Caco-2 (cell line): Measurements from ENCODE around the gene GRIN2D. TPM values are rescaled to one million over a fixed set of nuclear protein-coding genes. Genes with fewer than 3 reads are reported as not detected.

Experiments used
- BruUV-seq: library from RNA; stranded (reverse); fragments of 400-500 nt; replicated peaks from 2 replicates; lab custom pipeline; 2021; lab: Mats Ljungman, UMichigan
- CTCF ChIA-PET: fragments of 300-600 bp; sonication (Branson Sonifier 250); formaldehyde crosslinking; loops from one replicate; lab custom pipeline; 2022; ENCODE audit warnings: antibody characterized with exemption; lab: Charles Lee
- POLR2A ChIA-PET: fragments of 300-600 bp; sonication (Branson Sonifier 250); formaldehyde crosslinking; loops from one replicate; lab custom pipeline; 2022; ENCODE audit warnings: antibody characterized with exemption; lab: Charles Lee
- DNase-seq, 2 experiments: peaks; one replicate each; pipeline versions ENCODE4 v3.0.0 to v3.0.0-alpha.2; 2020 to 2022
- H3K27me3 ChIP-seq: replicated peaks from 2 replicates; pipeline ENCODE4 v1.6.0; 2011; ENCODE audit warnings: low read length; ENCODE audit not compliant: control insufficient read depth, insufficient read depth
- H3K36me3 ChIP-seq: 2 replicates; pipeline ENCODE4 v1.5.1; 2011; ENCODE audit warnings: low read length; ENCODE audit not compliant: control insufficient read depth, insufficient read depth
- H3K4me1 ChIP-seq: fragments of 250-450 bp; sonication (Bioruptor Pico); 2 replicates; pipeline ENCODE4 v1.5.1; 2020; ENCODE audit warnings: mild to moderate bottlenecking
- H3K4me3 ChIP-seq: 2 replicates; pipeline ENCODE4 v1.5.1; 2011; ENCODE audit warnings: low read depth, mild to moderate bottlenecking, control low read depth, low read length
- H3K9me3 ChIP-seq: fragments of 250-450 bp; sonication (Bioruptor Pico); 2 replicates; pipeline ENCODE4 v1.5.1; 2020; ENCODE audit warnings: mild to moderate bottlenecking, moderate library complexity
- H3K27ac Mint-ChIP-seq: one replicate; pipeline ENCODE4 v1.8.0; 2022; ENCODE audit warnings: mixed read lengths; ENCODE audit not compliant: unreplicated experiment
- H3K27me3 Mint-ChIP-seq: one replicate; pipeline ENCODE4 v1.8.0; 2022; ENCODE audit warnings: mixed read lengths; ENCODE audit not compliant: insufficient read depth, unreplicated experiment
- H3K36me3 Mint-ChIP-seq: one replicate; pipeline ENCODE4 v1.8.0; 2022; ENCODE audit warnings: mild to moderate bottlenecking, mixed read lengths; ENCODE audit not compliant: insufficient read depth, unreplicated experiment
- H3K4me1 Mint-ChIP-seq: one replicate; pipeline ENCODE4 v1.8.0; 2022; ENCODE audit warnings: low read depth, mixed read lengths; ENCODE audit not compliant: unreplicated experiment
- H3K4me3 Mint-ChIP-seq: one replicate; pipeline ENCODE4 v1.8.0; 2022; ENCODE audit warnings: mild to moderate bottlenecking, moderate library complexity, mixed read lengths; ENCODE audit not compliant: unreplicated experiment
- H3K9me3 Mint-ChIP-seq: one replicate; pipeline ENCODE4 v1.8.0; 2022; ENCODE audit warnings: mixed read lengths; ENCODE audit not compliant: unreplicated experiment
- intact Hi-C: fragments of 100-400 bp; cut with micrococcal nuclease; formaldehyde crosslinking; loops from one replicate; pipeline ENCODE4 v1.10.0; 2022; ENCODE audit not compliant: unreplicated experiment
- total RNA-seq: library from RNA; stranded (reverse); gene quantifications from 2 replicates; pipeline ENCODE4 v1.2.3, GENCODE V29; 2022
- TF ChIP-seq, protein P1 (sequence below), 2 experiments: fragments of 200-600 bp in 1 of 2; IDR thresholded peaks; 1 replicate in 1 of 2; 2 replicates in 1 of 2; pipeline versions ENCODE4 v1.5.1 to v1.8.0; 2011 to 2022; ENCODE audit warnings: antibody characterized with exemption in 1 of 2, control low read depth in 1 of 2, inconsistent platforms in 1 of 2, low read depth in 1 of 2, low read length in 1 of 2, mild to moderate bottlenecking in 1 of 2, moderate library complexity in 1 of 2; ENCODE audit not compliant: insufficient read depth in 1 of 2, severe bottlenecking in 1 of 2, unreplicated experiment in 1 of 2

Gene GRIN2D
- total RNA-seq, 1 experiment from 2014 or later, result 6.5 TPM

DNA sequence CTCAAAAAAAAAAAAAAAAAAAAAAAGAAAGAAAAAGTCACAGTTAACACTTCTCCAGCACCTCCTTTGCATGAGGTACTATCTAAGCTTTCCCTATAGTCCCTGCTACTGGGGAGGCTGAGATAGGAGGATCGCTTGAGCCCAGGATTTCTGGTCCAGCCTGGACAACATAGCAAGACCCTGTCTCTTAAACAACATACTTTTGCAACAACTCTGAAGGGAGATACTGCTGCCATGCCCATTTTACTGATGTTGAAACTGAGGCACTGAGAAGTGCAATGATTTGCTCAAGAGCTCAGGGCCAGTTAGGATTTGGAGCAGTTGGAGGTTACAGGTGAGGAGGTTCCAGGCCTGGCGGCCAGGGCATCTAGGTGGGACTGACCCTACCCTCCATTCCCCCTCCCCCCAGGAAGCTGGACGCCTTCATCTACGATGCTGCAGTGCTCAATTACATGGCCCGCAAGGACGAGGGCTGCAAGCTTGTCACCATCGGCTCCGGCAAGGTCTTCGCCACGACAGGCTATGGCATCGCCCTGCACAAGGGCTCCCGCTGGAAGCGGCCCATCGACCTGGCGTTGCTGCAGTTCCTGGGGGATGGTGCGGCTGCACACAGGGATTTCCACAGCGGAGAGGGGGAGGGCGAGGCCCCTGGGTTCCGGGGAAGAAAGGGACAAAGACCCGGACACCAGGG lies 48.0 kb downstream of the GRIN2D start:
- H3K27ac Mint-ChIP-seq, result no peak overlapping the region
- peaks cover 22% of the 10 kb centered on the region for H3K4me1 Mint-ChIP-seq
- no peak for DNase-seq
- ChIA-PET CTCF (no interaction called here), POLR2A (interaction anchor here (0.6 kb wide), 1 partner anchor 22 kb away, joined by 3 read pairs; no protein-coding TSS in a partner anchor)
- H3K4me1 ChIP-seq, result peaks cover 8% of the 10 kb centered on the region
- no peaks in the 10 kb centered on the region for H3K36me3 ChIP-seq
- intact Hi-C loops, result no loop called here
- H3K9me3 ChIP-seq, result no peaks in the 10 kb centered on the region
- H3K4me3 ChIP-seq, result no peak overlapping the region
- peaks cover 15% of the 10 kb centered on the region for H3K36me3 Mint-ChIP-seq
- no peaks in the 10 kb centered on the region for H3K27me3 Mint-ChIP-seq
- no peaks in the 10 kb centered on the region for H3K27me3 ChIP-seq
- TF ChIP-seq, protein P1, sequence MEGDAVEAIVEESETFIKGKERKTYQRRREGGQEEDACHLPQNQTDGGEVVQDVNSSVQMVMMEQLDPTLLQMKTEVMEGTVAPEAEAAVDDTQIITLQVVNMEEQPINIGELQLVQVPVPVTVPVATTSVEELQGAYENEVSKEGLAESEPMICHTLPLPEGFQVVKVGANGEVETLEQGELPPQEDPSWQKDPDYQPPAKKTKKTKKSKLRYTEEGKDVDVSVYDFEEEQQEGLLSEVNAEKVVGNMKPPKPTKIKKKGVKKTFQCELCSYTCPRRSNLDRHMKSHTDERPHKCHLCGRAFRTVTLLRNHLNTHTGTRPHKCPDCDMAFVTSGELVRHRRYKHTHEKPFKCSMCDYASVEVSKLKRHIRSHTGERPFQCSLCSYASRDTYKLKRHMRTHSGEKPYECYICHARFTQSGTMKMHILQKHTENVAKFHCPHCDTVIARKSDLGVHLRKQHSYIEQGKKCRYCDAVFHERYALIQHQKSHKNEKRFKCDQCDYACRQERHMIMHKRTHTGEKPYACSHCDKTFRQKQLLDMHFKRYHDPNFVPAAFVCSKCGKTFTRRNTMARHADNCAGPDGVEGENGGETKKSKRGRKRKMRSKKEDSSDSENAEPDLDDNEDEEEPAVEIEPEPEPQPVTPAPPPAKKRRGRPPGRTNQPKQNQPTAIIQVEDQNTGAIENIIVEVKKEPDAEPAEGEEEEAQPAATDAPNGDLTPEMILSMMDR (IDR thresholded peaks at IDR 0.05; ENCODE audit: insufficient read depth in 1 of 2, low read depth in 1 of 2, low read length in 1 of 2, severe bottlenecking in 1 of 2, unreplicated experiment in 1 of 2), result no peak
- no peaks in the 10 kb centered on the region for H3K9me3 Mint-ChIP-seq
- BruUV-seq, result no TSS peak
- H3K4me3 Mint-ChIP-seq, result no peak overlapping the region

DNA sequence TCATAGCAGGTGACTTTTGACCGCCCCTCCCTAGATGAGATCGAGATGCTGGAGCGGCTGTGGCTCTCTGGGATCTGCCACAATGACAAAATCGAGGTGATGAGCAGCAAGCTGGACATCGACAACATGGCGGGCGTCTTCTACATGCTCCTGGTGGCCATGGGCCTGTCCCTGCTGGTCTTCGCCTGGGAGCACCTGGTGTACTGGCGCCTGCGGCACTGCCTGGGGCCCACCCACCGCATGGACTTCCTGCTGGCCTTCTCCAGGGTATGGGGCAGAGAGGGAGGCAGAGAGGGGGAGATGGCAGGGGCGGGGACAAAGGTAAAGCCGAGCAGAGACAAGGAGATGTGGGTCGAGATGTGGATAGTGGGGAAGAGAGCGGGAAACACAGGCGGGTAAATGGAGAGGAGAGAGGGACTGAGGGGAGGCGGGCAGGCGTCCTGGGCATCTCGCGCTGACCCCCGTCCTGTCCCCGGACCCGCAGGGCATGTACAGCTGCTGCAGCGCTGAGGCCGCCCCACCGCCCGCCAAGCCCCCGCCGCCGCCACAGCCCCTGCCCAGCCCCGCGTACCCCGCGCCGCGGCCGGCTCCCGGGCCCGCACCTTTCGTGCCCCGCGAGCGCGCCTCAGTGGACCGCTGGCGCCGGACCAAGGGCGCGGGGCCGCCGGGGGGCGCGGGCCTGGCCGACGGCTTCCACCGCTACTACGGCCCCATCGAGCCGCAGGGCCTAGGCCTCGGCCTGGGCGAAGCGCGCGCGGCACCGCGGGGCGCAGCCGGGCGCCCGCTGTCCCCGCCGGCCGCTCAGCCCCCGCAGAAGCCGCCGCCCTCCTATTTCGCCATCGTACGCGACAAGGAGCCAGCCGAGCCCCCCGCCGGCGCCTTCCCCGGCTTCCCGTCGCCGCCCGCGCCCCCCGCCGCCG lies 48.9 kb downstream of the GRIN2D start:
- POLR2A ChIA-PET, result no interaction called here
- Histone ChIP-seq H3K9me3 (no peaks in the 10 kb centered on the region), H3K4me1 (peaks cover 10% of the 10 kb centered on the region), H3K27me3 (no peaks in the 10 kb centered on the region), H3K36me3 (no peaks in the 10 kb centered on the region), H3K4me3 (no peak overlapping the region)
- Mint-ChIP-seq H3K4me3 (no peak overlapping the region), H3K4me1 (peaks cover 20% of the 10 kb centered on the region), H3K36me3 (peaks cover 20% of the 10 kb centered on the region), H3K27me3 (no peaks in the 10 kb centered on the region), H3K9me3 (no peaks in the 10 kb centered on the region), H3K27ac (no peak overlapping the region)
- CTCF ChIA-PET, result no interaction called here
- no TSS peak for BruUV-seq
- no peak for DNase-seq
- TF ChIP-seq, protein P1 (IDR thresholded peaks at IDR 0.05; ENCODE audit: insufficient read depth in 1 of 2, low read depth in 1 of 2, low read length in 1 of 2, severe bottlenecking in 1 of 2, unreplicated experiment in 1 of 2), result no peak
- intact Hi-C loops, result no loop called here

DNA sequence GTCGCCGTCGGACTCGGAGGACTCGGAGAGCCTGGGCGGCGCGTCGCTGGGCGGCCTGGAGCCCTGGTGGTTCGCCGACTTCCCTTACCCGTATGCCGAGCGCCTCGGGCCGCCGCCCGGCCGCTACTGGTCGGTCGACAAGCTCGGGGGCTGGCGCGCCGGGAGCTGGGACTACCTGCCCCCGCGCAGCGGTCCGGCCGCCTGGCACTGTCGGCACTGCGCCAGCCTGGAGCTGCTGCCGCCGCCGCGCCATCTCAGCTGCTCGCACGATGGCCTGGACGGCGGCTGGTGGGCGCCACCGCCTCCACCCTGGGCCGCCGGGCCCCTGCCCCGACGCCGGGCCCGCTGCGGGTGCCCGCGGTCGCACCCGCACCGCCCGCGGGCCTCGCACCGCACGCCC lies 49.8 kb downstream of the GRIN2D start:
- Mint-ChIP-seq H3K4me1 (peaks cover 17% of the 10 kb centered on the region), H3K27me3 (no peaks in the 10 kb centered on the region), H3K27ac (no peak overlapping the region), H3K9me3 (no peaks in the 10 kb centered on the region), H3K36me3 (peaks cover 29% of the 10 kb centered on the region), H3K4me3 (no peak overlapping the region)
- ChIA-PET POLR2A (no interaction called here), CTCF (interaction anchor here (0.7 kb wide), 2 partner anchors 336 to 1559 kb away, joined by 4 to 8 read pairs; no protein-coding TSS in a partner anchor)
- H3K9me3 ChIP-seq, result no peaks in the 10 kb centered on the region
- no peak for DNase-seq
- no TSS peak for BruUV-seq
- H3K4me1 ChIP-seq, result peaks cover 10% of the 10 kb centered on the region
- intact Hi-C loops, result no loop called here
- no peak overlapping the region for H3K4me3 ChIP-seq
- TF ChIP-seq, protein P1 (IDR thresholded peaks at IDR 0.05; ENCODE audit: insufficient read depth in 1 of 2, low read depth in 1 of 2, low read length in 1 of 2, severe bottlenecking in 1 of 2, unreplicated experiment in 1 of 2), result no peak
- no peaks in the 10 kb centered on the region for H3K27me3 ChIP-seq
- no peaks in the 10 kb centered on the region for H3K36me3 ChIP-seq
